COLO829 (cell line): ENCODE data around the gene P2RX4.
"Not testable (repeated sequence)": the region's sequence is repeated elsewhere in the genome, so short reads cannot be mapped to it uniquely, and the experiment has no call there.

Source experiments
- DNase-seq: peaks from one replicate; pipeline ENCODE4 v3.0.0; 2012; ENCODE audit warnings: low spot score

P2RX4 gene

DNA sequence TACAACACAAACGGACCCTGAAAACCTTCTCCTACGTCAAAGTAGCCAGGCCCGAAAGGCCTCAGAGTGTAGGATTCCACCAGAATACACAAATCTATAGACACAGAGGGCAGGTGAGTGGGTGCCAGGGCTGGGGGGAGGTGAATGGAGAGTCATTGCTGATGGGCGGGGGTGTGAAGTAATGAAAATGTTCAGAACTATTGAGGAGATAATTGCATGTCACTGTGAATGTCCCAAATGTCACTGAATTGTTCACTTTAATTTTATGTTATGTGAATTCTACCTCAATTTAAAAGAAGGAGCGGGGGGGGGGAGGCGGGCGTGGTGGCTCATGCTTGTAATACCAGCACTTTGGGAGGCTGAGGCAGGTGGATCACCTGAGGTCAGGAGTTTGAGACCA lies 36.0 kb downstream of the P2RX4 start:
- DNase-seq = no peak

DNA sequence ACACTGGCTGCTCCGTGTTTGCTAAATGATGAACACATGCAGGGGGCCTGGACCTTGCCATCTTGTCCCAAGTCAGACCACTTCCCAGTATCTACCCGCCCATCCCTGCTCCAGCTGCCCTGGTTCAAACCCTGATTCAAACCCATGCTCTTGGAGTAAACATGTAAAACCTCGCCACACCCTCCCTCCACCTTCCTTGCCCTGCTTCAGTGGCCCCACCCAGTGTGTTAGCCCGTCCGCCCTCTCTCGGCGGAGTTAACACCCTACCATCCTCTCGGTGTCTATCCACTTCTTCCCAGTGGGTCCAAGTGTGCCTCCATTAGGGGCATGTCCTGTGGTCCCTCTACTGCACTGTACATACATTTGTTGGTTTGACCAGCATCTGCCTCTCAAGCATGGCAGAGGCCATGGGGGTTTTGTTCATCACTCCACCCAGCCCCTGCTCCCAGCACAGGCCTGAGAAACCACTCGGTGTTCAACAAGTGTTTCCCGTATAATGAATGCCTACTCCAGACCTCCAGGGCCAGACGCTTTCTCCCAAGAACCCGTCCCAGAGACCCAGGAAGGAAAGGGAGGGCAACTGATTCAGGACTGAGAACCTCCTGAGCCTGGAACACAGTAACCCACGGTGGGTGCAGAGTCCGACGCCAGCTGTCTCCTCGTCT lies 37.1 kb downstream of the P2RX4 start:
- no peak for DNase-seq

DNA sequence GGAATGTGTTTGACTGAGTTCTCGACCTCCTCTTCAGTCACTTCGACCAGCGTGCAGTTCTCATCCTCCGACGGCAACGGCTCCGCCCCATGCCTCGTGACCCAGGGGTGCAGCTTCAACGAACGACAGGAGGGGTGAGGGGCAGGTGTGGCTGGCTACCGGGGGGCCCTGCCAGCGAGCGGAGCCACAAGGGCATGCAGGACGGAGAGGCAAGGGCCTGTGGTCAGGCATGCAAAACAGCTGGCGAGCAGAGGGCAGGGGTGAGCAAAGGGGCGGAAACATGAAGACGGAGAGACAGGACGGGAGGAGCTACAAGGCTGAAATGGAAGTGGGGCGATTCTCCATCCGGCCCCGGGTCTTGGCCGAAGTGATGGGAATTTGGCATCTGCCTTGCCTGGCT lies 38.7 kb downstream of the P2RX4 start:
- DNase-seq = no peak

DNA sequence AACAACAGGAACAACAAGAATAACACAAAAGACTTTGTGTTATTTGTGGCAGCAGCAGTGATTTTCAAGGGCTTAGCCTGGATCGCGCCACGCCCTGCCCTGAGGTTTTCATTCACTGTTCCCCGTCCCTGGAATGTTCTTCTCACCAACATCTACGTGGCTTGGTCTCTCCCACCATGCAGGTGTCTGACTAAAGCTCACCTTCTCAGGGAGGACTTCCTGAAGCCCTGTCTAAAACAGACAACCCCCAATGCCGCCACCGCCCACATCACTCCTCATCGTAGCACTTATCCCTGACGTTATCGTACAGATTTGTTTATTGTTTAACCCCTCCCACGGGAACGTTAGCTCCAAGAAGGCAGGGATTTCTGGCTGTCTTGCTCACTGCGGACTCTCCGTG lies 40.4 kb downstream of the P2RX4 start:
- no peak for DNase-seq

DNA sequence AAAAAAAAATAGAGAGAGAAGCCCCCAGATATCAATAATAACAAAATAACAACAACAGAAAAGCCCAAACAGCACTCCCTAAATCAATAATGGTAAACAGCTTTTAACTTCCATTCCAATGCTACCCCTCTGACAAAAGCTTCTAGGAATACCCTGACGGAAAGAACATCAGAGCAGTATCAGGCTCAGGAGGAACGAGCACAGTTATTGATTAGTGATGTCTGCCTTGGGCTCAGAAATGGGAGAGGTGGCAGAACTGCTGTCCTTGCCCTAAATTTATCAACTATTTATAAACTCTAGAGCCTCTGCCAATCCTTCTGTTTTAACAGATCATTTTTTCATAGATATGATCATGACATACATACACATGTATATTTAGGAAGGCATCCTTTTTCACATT lies 41.9 kb downstream of the P2RX4 start:
- DNase-seq = no peak

DNA sequence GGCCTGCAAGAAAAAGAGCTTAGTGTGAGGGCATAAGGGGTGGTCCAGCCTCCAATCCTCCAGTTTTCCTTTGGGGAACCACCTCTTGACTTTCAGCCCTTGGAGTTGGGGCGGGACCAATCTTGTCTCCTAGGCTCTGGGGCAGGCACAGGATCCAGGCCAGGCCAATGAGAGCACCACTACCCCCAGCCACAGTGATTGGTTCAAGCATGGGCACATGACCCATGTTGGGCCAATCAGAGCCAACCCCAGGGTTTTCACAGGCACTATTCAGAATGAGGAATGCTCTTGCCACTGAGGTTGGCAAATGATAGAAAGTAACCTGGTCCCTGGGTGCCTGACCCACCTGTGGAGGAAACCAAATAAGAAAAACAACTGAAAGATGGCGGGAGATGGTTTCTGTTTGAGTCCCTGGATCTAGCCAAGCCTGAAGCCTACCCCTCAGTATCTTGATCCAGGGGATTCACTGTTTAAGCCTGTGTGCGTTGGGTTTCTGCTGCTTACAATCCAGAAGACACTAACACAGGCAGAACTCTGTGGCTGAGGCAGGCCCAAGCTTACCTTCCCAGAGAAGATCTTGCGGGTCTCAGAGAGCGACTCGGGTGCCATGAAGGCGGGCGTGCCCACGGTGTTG lies 42.9 kb downstream of the P2RX4 start:
- no peak for DNase-seq

DNA sequence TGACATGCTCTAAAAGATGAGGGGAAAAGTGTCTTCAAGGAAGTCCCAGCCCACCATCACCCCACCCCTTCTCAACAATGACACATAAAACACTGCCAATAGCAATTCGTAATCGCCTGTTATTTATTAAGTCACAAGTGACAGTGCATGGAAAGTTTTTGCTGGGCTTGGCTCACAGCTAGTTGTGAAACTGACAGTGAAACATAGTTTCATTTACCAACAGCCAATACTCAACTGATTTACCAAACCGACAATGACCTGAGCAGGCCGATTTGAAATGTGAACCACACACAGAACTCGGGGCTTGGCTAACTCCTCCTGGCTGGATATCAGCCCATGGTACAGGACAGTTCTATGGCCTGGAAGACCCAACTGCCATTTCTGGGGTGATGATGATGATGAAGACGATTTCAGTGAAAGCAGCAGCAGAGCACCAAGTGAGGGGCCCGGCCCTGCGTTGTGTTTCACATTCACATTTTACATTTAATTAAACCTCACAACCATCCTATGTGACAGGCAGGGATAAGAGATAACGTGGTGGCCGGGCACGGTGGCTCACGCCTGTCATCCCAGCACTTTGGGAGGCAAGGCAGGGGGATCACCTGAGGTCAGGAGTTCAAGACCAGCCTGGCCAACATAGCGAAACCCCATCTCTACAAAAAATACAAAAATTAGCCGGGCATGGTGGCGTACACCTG lies 43.9 kb downstream of the P2RX4 start:
- DNase-seq = no peak

DNA sequence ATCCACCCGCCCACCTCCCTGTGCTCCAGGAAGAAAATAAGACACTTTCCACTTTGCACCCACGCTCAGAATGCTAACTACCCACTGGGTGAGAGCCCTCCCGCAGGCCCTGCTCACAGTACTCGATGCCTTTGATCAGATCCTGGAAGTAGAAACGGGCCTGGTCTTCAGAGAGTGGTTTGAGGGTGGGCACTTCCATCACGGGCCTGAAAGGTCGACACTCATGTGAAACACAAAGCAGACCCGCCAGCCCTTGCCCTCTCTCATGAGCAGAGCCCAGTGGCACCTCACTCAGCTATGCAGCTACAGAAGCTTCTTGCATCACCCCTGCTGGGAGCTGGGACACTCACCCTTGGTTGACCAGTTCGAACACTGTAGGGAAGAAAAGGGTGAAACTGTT lies 45.5 kb downstream of the P2RX4 start:
- DNase-seq = no peak

DNA sequence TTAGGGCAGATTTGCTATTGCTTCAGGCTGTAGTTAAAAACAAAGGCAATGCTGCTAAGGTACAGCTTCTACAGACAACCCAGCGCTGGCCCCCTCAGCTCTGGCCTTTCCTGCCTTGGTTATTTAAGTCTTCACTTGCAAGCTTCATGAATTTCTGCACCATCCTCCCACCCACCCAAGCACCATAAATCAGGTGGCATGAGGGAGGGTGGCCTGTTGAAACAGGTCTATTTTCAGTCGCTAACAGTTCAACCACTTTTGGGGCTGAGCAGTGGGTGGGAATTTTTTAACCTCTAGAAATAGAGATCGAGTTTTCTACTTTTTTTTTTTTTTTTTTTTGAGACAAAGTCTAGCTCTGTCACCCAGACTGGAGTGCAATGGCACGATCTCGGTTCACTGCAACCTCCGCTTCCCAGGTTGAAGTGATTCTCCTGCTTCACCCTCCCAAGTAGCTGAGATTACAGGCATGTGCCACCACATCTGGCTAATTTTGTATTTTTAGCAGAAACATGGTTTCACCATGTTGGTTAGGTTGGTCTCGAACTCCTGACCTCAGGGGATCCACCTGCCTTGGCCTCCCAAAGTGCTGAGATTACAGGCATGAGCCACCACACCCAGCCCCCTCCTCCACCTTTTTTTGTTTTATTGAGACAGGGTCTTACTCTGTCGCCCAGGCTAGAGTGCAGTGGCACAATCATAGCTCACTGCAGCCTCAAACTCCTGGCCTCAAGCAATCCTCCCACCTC lies 47.9 kb downstream of the P2RX4 start:
- DNase-seq = not testable (repeated sequence)

DNA sequence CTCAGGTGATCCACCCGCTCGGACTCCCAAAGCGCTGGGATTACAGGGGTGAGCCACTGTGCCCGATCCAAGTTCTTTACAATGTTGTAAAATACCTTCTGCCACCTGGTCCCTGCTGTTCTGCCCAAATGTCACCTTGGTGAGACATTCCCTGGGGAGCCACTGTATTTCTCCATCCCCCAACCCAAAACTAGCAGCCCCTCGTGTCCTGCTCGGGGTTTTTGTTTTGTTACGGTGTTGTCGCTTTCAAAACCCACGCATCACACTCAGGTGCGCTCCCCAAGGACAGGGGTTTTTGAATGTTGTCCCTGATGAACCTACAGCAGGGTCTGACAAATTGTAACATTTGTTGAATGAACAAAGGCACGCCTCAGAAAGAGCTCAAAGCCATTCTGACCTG lies 49.1 kb downstream of the P2RX4 start:
- no peak for DNase-seq

DNA sequence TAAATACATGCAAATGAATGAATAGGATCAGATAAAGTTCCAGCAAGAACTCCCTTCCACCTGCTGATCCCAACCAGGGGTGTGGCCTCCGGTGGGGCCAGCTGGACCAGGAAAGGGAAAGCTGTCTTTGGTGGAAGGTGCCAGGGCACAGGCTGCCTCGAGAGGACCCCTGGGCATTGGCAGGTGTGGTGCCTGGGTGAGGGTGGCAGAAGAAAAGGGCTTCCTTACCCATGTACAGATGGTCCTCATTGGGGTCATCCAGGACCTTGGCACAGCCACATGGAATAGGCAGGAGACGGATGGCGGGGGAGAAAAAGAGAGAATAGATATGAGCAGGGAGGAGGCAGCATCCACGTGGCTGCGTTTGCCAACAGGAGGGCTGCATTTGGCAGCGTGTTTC lies 50.2 kb downstream of the P2RX4 start:
- DNase-seq = no peak

DNA sequence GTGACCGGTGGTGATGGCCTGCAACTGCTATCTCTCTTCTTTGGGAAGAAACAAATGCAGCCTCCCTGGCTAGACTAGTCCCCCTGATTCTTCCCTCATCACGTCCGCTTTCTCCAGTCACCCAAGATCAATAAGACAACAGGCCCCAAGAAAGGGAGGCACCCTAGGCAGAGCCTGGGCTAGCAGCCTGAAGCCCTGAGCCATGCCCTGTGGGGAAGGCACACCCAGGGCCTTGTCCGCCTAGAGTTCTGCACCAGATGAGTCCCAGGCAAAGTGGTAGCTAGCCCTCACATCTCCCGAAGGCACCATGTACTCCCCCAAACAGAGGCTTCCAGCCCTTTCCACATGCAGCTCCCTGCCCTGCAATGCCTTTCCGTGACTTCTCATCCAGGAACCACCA lies 51.5 kb downstream of the P2RX4 start:
- no peak for DNase-seq

DNA sequence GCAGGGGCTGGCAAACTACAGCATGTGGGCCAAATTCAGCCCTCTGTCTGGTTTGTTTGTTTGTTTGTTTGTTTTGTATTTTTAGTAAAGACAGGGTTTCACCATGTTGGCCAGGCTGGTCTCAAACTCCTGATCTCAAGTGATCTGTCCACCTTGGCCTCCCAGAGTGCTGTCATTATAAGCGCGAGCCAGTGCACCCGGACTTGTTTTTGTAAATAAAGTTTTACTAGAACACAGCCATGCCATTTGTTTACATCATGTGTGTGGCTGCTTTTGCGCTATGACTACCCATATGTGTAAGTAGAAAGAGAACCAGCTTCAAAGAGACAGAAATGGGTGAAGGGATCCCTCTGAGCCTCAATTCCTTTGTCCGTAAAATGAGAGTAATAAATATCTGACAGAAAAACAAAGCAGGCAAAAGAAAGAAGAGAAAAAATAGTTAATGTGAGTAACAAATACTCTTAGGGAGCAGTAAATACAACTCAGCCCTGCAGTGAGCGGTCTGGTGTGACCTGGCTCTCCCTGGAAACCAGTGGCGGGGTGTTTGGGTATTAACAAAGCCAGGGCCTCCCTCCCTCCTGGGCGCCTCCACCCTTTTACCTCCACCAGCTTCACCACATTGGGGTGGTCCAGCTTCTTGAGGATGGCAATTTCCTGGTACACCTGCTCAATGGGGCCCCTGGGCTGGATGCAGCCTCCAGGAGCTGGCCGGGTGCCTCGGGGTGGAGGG lies 53.4 kb downstream of the P2RX4 start:
- DNase-seq = no peak

DNA sequence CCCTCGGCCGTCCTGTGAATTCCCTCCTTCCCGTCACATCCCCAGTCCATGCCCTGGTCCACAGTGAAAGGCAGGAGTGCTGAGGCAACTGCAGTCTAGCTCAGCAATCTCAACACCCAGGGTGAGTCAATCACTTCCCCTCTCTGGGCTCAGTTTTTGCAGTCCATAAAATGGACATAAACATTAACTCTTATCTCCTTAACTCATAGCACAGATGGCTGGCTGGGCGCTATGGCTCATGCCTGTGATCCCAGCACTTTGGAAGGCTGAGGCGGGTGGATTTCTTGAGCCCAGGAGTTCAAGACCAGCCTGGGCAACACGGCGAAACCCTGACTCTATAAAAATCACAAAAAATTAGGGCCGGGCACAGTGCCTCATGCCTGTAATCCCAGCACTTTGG lies 54.2 kb downstream of the P2RX4 start:
- DNase-seq = no peak

DNA sequence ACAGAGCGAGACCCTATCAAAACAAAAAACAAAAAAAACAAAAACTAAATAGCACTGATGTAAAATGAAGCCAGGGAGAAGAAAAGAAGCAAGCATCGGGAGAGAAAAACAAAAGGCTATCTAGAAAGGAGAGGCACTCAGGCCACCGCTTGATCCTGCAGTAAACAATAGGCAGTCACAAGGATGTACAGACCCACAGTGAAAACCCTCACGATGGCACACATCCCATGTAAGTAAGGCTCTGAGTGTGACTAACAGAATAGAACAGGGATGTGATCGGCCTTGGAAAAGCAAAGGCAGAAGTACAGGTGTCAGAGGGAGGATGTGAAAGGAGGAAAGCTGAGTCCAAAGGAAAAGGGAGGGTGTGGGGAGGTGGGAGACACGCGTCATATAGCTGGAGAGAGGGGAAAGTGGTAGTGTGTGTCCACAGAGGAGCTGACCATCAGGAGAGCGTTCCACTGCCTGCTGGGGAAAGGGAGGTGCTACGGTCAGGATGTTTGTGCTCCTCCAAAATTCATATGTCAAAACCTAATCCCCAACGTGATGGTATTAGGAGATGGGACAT lies 55.1 kb downstream of the P2RX4 start:
- DNase-seq = no peak

DNA sequence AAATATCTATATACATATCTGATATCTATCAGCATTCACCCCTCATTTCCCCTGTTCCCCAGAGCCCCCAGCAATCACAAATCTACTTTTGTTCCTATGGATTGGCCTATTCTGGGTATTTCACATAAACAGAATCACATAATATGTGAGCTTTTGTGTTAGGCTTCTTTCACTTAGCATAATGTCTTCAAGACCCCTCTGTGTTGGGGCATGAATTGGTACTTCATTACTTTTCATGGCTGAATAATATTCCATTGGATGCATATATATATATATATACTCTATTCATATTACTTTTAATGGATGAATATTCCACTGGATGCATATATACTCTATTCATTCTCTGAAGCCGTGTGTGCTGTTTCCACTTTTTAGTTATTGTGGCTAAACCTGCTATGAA lies 57.9 kb downstream of the P2RX4 start:
- no peak for DNase-seq

DNA sequence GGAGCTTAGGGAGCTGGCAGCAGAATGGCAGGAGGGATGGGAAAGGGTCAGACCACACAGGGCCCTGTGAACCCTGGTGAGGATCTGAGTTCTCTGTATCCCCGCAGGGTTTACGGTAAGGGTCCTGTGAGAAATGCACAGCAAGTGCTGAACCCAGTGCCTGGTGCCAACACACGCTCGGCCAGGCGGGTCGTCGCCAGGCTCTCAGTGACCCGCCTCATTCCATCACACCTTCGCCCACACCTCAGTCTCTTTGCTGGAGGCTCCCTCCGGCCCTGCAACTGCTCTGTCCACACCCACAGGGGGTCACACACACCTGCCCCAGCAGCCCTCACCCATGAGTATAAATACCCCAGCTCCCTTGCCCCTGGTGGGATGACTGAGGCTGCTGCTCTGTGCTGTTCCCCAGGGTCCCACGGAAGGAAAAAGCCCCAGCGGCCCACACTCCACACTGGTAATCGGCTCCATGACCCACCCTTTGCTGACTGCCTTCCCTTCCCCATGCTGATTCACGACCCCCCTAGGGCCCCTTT lies 63.5 kb downstream of the P2RX4 start:
- DNase-seq = no peak

DNA sequence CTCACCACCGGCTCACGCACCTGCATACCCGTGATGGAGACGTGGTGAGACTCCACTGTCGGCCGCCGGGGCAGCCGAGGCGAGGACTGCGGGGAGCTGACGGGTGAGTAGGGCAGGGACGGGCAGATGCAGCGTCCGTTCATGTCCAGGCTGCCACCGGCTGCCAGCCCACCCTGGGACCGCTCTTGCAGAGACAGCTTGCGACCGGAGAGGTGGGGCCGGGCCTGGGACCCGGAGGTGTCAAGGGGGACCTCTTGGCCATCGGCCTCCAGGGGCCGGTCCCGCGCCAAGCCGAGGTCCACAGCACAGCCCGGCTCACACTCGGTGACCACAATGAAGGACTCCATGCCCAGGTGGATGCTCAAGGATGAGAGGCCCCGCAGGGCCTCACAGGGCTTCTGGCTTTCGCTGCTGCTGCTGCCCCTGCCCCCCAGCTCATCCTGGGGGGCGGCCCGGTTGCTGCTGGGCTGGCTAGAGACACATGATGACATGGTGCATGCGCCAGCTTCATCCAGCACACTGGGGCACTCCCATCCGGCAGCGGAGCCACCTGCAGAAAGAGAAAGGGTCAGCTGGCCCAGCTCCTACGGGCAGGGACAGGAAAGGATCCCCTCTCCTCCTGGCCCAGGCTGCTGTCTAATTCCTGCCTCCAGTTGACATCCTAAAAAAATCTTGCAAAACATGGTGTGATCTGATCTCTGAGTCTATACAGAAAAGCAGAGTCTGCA lies 64.3 kb downstream of the P2RX4 start:
- no peak for DNase-seq

DNA sequence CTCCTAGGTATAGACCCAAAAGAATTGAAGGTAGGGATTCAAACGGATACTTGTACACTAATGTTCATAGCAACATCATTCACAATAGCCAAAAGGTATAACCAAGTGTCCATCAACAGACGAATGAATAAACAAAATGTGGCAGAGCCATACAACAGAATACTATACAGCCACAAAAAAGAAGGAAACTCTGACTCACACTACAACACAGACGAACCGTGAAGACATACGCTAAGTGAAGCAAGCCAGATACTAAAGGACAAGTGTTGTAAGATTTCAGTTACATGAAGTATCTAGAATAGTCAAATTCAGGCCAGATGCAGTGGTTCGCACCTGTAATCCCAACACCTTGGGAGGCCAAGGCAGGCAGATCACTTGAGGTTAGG lies 67.4 kb downstream of the P2RX4 start:
- DNase-seq = no peak

DNA sequence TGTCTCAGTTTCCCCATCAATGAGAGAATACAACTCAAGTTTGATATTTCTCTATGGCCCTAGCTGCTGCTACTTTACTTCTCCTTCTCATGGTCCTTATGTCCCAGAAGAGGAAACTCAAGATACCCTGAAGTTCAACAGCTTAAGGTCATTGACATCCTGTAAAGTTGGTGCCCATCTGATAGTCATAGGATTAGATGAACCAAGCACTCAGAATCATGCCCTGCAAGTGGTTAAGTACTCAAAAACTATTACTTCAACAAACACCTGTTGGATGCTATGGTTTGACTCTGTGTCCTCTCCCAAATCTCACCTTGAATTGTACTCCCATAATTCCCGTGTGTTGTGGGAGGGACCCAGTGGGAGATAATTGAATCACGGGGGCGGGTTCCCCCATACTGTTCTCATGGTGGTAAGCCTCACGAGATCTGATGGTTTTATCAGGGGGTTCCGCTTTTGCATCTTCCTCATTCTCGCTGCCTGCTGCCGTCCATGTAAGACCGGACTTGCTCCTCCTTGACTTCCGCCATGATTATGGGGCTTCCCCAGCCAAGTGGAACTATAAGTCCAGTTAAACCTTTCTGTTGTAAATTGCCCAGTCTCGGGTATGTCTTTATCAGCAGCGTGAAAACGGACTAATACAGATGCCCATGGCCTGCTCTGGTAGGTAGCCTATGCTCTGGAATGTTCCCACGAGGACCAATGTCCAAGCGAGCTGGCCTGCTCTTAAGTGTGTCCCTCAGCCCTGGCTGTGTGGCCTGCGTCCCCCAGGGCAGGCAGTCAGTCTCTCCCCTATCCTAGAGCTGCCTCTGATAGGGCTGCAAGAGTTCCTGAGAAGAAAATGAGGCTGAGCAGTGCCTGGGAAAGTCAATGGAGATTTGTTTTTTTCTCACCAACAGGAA lies 68.5 kb downstream of the P2RX4 start:
- DNase-seq = no peak
